ENCODE data around the gene CFAP210.
A peak's percentile ranks its signal among the peaks of the same experiment; 100 is the strongest.

Gene CFAP210

DNA sequence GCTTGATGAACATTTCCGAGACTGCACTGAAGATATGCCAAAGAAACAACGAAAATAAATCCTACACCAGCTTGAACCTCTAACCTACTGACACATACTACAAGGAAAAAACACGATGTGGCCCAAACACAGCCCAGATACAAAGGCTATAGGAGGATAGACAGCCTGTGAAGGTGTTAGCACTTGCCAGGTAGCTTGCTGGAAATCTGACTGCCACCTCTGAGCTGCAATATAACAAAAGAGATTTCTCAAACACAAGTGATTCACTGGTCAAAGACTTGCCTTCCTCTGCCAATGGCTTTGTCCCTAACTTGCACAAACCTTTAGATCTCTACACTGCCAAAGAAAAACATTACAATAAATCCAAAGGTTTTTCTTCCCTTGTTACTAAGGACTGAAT, 21.1 kb downstream of the CFAP210 start:
- no peak for DNase-seq (ENCODE audit: low read depth)

DNA sequence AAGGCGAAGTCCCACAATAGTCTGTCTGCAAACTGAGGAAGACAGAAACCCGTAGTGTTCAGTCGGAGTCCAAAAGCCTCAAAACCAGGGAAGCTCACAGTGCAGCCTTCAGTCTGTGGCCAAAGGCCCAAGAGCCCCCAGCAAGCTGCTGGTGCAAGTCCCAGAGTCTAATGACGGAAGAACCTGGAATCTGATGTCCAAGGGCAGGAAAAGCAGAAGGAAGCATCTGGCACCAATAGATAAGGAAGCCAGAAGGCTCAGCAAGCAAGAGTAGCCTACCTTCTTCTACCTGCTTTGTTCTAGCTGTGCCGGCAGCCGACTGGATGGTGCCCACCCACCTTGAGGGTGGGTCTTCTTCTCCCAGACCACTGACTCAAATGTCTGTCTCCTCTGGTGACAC, 21.8 kb downstream of the CFAP210 start:
- DNase-seq (ENCODE audit: low read depth): no peak

DNA sequence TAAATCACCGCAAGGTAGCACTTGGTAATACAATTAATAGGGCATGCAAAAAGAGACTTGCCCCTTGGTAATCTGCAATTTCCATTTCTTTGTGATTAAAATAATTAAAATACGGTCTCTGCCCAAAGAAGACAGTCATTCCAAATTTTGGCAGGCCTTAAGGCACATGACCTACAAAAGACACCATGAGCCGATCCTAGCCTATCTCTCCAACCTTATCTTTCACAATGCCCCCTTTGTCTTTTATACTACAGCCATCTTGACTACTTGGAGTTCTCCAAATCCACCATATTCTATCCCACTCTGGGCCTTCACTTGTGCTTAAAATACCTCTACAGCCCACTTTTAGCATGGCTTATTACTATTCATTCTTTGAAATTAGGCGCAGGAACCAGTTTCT, 23.3 kb downstream of the CFAP210 start:
- no peak for DNase-seq (ENCODE audit: low read depth)

DNA sequence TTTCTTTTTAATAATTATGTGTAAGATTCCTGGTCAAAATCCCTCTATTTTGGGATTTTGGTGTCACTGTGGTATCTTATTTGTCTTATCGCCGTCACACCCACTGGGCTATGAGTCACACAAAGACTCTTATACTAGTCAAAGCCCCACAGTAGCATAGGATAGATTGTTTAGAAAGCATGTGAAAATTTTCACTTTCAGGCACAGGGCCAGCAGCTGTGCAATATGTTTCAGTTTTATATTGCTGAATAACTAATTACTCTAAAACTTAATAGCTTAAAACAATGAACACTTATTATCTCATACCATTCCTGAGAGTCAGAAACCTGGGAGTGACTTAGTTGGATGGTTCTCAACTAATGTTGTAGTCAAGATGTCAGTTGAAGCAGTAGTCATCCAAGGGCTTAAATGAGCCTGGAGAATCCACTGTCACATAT, 24.0 kb downstream of the CFAP210 start:
- peak; percentile 11 for DNase-seq (ENCODE audit: low read depth)

DNA sequence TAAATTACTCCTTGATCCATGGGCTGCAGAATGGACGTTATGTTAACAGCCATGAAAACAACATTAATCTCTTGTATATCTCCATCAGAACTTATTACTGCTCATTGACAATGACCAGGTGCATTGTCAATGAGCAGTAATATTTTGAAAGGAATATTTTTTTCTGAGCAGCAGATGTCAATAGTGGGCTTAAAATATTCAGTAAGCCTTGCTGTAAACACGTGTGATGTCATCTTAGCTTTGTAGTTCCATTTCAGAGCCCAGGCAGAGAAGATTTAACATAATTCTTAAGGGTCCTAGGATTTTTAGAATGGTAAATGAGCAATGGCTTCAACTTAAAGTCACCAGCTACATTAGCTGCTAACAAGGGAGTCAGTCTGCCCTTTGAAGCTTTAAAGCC, 26.6 kb downstream of the CFAP210 start:
- DNase-seq (ENCODE audit: low read depth): no peak

DNA sequence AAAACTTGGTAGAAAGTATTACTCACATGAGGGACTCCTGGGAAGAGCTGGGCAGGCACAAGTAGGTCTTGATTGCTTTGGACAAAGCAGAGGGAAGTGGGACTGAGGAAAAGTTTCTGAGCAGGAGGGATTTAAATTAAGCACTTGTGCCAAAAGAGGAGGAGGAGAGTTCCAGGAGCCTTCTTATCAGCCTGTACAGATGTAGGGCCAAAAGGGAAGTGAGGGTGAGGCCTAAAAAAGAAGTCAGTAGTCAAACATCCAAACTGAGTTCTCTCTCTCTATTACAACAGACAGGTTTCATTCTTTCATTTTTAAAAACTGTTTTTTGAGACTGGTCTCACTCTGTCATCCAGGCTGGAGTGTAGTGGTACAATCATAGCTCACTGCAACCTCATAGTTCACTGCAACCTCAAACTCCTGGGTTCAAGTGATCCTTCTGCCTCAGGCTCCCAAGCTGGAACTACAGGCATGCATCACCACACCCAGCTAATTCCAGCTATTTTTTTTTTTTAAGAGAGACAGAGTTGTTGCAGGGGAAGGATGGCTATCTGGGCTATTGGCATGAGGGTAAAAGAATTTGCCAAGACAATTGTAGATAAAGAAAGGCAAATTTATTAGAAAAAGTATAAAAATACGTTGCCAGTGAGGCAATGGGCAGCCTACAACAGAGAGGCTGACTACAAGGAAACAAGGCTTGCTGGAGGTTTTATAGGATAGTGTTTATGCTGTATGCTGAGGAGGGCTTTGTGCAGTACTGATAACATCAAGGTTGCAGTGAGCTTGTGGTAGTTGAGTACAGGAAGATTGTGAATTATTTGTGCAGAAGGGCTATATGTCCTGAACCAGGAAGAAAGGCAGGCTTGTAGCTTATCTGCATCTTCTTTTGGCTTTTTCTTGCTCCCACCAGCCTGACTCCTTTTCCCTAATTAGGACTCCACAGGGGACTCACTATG, 29.0 kb downstream of the CFAP210 start:
- no peak for DNase-seq (ENCODE audit: low read depth)

DNA sequence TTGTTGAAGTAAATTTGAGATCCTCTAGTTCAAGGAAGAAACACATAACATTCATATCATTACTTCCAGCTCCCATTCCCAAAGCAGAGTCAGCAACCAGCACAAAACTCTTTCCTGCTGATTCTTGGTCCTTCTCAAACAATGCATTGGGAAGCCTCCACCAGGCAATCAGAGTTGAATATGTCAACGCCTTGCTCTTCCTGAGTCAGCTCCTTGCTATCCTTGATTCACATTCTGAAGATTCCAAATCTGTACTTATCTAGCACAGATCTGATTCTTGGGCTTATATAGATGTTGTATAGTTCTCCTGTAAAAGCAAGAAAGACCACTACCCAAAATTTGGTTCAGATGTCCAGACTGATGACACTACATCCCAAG, 29.6 kb downstream of the CFAP210 start:
- peak; percentile 20 for DNase-seq (ENCODE audit: low read depth)

DNA sequence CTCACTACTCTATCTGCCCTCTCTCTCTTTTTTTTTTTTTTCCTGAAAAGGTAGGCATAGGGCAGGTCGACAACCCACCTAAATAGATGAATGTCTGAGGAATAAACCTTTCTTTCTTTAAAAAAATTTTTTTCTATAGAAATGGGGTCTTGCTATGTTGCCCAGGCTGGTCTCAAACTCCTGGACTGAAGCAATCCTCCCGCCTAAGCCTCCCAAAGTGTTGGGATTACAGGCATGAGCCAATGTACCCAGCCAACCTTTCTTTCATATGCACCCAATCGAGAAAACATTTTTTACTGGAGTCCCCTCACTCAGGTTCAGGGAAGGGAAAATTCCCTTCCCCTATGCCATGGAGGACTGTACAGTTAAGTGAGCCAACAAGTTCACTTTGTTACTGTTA, 31.0 kb downstream of the CFAP210 start:
- no peak for DNase-seq (ENCODE audit: low read depth)

DNA sequence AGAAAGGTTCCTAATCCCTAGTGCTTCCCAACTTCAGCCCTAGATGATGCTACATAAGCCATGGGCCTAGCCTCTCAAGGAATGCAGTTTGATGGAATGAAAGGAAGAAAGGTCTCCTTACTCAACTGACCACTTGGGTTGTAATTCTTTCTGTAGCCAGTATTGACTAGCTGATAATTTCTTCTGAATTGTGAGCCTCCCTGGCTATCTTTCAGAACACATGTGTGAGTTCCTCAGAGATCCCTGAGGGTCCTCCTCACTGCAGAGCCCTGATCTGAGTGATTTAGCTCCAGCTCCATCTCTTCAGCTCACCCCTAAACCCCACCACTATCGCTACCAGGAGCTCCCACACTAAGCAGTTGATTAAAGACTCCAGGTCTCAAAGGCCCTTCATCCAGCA, 31.5 kb downstream of the CFAP210 start:
- no peak for DNase-seq (ENCODE audit: low read depth)

DNA sequence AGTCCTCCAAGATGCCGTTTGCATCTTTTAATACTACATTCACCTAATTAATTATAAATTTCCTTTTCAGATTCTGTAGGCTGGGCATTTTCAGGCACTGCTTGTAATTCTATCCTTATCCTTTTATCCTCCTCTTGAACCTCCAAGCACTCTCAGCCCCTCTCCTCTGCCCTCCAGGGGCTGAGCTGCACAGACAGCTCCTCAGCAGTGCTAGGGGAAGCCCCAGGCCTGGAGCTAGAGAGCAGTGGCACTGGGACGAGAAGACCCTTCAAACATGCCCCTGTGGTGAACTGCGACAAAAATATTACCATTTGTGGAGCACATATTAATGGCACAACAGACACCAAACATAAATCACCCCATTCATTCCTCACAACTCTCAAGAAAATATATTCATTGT, 32.9 kb downstream of the CFAP210 start:
- DNase-seq (ENCODE audit: low read depth): no peak

DNA sequence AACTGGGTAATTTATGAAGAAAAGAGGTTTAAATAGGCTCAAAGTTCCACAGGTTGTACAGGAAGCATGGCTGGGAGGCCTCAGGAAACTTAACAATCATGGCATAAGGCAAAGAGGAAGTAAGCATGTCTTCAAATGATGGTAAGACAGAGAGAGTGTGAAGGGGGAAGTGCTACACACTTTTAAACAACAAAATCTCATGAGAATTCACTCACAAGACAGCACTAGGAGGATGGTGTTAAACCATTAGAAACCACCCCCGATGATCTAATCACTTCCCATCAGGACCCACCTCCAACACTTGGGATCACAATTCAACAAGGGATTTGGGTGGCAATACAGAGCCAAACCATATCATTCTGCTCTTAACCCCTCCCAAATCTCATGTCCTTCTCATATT, 34.9 kb downstream of the CFAP210 start:
- no peak for DNase-seq (ENCODE audit: low read depth)

DNA sequence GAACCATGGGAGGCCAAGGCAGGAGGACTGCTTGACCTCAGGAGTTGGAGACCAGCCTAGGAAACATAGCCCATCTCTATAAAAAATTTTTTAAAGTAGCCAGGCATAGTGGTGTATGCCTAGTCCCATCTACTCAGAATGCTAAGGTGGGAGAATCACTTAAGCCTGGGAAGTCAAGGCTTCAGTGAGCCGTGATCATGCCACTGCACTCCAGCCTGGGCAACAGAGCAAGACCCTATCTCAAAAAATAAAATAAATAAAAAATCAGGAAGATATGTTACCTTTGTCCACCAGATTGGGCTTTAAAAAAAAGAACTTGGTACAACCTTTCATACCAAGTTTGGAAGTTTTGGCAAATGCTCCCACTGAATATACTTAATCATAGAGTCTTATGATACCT, 35.3 kb downstream of the CFAP210 start:
- DNase-seq (ENCODE audit: low read depth): no peak

DNA sequence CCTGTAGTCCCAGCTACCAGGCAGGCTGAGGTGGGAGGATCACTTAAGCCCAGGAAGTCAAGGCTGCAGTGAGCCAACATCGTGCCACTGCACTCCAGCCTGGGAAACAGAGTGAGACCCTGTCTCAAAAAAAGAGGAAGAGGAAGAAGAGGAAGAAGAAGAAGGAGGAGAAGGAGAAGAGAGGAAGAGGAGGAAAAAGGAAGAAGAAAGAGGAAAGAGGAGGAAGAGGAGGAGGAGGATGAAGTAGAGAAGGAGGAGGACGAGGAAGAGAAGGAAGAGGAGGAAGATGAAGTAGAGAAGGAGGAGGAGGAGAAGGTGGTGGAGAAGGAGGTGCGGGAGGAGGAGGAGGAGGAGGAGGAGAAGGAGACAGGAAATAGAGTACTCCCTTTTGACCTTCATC, 38.0 kb downstream of the CFAP210 start:
- no peak for DNase-seq (ENCODE audit: low read depth)

DNA sequence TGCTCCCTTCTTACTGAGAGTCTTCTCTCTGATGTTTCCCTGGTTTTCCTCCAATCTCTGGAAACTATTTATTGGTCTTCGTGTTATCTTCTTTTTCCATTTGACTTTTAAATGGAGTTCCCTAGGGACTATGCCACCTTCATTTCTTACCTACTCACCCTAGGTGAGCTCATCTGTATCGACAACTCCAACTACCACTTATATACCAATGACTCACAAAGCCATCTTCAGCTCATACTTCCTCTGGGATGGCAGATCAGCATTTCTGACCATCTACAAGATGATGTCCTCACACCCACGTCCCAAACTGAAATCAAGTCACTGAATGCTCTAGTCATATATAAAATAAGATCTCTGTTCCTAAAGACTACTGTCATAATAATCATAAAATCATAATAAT, 40.6 kb downstream of the CFAP210 start:
- peak; percentile 8 for DNase-seq (ENCODE audit: low read depth)

DNA sequence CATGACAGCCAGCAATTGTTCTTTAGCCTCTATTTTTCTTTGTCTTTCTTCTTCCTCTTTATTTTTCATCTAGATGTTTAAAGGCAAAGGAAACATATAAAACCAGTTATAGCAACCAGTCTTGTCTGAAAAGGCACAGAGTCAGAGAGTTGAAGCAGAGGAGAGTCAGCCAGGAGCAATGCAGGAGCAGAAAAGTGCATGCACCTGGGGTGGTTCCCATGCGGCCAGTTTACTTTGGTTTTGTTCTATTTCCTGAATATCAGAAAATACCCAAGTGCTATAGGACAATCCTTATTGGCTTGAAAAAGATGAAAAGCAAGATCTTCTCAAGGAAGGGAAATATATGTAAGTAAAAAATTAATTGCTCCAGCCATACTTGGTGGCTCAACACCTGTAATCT, 44.9 kb downstream of the CFAP210 start:
- no peak for DNase-seq (ENCODE audit: low read depth)

DNA sequence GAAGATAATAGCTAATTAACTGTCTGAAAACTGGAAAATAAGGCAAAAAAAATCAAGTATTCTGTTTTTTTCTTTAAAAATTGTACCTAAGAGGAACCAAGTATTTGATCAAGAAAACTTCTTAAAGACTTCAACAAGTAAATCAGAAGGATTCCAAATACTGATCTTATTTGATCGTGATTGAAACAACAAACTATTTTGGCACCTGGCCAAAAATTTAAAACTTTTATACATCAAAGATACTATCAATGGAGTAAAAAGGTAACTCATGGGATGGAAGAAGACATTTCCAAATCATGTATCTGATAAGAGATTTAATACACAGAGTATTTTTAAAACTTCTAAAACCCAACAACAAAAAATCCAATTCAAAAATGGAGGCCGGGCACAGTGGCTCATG, 46.7 kb downstream of the CFAP210 start:
- no peak for DNase-seq (ENCODE audit: low read depth)

DNA sequence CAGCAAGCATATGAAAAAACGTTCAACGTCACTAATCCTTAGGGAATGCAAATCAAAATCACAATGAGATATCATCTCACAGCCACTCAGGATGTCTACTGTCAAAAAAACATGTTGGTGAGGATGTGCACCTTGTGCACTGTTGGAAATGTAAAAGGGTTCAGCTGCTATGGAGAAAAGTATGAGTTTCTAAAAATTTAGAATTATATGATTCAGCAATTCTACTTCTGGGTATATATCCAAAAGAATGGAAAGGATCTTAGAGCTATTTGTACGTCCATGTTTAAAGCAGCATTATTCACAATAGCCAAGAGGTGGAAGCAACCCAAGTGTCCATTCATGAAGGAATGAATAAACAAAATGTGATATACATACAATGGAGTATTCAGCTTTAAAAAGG, 50.0 kb downstream of the CFAP210 start:
- DNase-seq (ENCODE audit: low read depth): no peak

DNA sequence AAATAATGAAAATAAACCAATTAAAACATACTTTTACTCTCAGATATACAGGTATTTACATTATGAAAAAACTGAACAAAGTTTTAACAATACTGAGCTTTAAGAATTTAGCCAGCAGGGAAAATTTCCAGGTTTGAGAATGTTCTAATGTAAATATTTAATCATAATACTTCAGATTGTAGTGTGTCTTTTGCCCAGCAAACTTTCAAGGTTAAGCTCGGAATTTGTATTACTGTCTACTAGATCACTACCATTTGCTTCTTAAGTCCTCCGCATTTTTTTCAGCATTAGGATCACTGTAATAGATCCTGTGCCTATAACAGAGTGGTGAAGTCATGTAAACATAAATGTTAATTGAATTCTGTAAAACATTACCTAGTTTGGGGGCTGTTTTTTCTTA, 52.7 kb downstream of the CFAP210 start:
- DNase-seq (ENCODE audit: low read depth): no peak

DNA sequence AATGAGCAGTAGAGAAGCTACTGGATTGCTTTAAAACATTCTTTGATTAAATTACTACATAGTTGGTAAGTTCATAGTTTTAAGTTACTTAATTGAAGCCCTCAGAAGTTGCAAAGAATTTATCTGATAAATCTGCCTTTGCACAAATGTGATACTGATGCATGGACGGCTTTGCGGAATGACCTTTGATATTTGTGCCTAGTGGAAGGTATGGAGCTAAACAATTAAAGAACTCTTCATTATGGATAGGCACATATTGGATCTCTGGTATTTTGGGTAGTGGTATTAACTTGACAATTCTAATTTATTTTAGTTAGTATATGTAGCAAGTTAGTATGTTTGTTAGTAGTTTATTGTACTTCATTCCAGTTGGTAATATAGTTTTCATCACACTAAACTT, 54.1 kb downstream of the CFAP210 start:
- DNase-seq (ENCODE audit: low read depth): no peak

DNA sequence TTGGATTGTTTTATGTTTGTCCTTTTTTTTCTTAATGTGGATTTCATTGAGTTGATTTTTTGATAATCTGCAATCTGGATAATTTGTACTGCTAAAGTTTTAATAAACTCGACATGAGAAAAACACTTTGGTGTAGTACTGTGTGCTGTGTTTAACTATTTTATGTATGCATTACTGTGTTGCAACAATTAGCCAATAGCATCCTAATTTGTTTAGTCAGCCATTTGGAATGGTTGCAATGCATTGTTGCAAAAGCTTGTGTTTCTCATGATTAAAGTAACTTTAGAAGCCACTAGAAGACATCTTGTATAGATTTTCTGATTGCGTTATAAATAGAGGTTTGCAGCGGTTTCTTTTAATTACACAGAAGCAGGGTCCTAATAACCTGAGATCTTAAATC, 56.6 kb downstream of the CFAP210 start:
- DNase-seq (ENCODE audit: low read depth): peak; percentile 61

DNA sequence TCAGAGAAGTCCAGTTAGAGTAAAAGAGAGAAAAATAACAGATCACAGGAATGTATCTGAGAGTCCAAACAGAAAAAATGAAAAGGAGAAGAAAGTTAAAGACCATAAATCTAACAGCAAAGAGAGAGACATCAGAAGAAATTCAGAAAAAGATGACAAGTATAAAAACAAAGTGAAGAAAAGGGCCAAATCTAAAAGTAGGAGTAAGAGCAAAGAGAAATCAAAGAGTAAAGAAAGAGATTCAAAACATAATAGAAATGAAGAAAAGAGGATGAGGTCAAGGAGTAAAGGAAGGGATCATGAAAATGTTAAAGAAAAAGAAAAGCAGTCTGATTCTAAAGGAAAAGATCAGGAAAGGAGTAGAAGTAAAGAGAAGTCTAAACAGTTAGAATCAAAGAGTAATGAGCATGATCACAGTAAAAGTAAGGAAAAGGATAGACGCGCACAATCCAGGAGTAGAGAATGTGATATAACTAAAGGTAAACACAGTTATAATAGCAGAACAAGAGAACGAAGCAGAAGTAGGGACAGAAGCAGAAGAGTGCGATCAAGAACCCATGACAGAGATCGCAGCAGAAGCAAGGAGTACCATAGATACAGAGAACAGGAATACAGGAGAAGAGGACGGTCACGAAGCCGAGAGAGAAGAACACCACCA, 57.6 kb downstream of the CFAP210 start:
- no peak for DNase-seq (ENCODE audit: low read depth)

DNA sequence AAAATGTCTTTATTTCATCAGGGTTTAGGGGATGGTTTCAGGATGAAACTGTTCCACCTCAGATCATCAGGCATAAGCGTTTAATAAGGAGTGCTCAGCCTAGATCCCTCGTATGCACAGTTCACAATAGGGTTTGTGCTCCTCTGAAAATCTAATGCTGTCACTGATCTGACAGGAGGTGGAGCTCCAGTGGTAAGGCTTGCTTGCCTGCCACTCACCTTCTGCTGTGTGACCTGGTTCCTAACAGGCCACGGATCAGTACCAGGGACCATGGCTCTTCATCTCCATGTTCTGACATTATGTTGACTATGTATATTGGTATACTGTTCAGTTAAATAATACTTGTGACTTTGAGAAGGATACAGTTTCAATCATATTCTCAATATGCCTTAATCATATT, 68.4 kb downstream of the CFAP210 start:
- DNase-seq (ENCODE audit: low read depth): no peak

DNA sequence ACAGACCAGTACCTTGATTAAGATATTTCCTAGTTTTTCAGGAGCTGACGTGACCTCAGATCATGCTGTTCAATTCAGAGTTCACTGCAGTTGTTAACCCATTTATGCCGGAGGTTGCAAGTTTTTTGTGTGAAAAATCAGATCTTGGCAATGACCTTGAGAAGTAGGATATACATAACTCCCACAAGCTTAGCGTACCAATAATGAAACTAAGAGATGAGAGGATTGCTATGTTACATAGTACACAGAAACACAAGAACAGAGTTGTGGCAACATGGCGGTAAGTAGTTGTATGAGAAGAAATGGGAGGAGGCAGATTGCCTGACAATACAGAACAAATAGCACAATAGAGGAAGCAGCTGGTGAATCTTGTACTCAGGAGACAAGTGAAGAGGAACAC, 71.0 kb downstream of the CFAP210 start:
- no peak for DNase-seq (ENCODE audit: low read depth)

DNA sequence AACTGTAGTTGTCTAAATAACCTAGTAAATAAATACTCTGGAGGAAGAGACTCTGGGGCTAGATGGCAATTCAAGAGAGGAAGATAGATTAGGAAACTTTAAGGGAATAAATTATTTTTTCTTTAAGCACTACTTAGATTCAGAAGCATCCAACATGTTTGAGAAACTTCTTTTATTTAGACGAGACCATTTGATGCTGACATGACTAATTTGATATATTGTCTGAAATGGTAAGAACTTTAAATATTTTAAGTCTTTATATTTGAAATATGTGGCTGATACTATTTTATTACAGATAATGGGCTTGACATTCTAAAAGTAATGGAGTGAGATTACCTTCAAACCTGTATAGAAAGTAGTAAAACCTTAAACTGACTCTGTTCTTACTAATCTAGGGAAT, 73.7 kb downstream of the CFAP210 start:
- DNase-seq (ENCODE audit: low read depth): no peak

Measured in ELR (cell line).